CD4-positive, alpha-beta T cell treated with Interleukin-10 for 1 hour (primary cell): ENCODE measurements around the gene SNX30.

Source experiments
- DNase-seq: peaks from one replicate; pipeline ENCODE4 v3.0.0-alpha.2; 2020

The SNX30 gene

GRCh38 chr9:112890106-112891081 lies 139.8 kb downstream of the SNX30 start, which contains the start of gene SLC46A2:
TSS of gene SLC46A2 (minus strand) at chr9:112890876. CDS start at chr9:112890681, 195 bp downstream.
- no peak for DNase-seq

- no peak for DNase-seq
These were observed 141.0 kb downstream of the SNX30 start for GRCh38 chr9:112891521-112891920.

GRCh38 chr9:112892981-112893380 lies 142.4 kb downstream of the SNX30 start:
- no peak for DNase-seq

DNA sequence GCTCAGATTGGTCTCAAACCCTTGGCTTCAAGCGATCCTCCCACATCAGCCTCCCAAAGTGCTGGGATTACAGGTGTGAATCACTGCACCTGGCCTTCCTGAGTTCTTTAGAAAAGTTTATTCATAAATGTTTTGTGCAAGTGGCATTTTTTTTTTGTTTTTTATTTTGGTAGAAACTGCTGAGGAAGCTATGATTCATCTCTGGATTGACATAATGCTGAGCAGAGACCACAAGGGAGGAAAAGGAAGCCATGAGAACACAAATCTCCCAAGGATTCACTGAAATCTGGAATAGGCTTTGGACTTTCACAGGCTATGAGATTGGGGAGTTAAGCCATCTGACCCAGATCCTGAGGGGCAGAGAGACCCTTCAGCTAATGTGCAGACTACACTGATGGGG lies 143.5 kb downstream of the SNX30 start:
- no peak for DNase-seq

DNA sequence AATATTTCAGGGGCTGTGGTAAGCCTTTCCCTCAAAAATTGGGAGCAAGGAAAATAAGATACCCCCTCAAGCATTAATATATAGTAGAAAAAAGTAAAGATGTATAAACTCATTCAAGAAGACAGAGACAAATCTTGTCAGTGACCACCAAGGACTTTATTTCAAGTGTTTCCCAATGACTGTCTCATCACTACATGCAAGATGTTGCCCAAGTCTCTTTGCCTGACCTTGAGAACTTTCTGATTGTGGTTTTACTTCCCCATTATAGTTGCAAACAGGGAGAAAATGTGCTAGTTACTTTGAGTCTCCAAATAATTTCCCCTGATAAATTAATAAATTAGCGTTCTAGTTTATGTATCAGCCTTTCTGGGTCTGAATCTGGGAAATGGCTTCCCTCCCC lies 144.1 kb downstream of the SNX30 start:
- no peak for DNase-seq

GRCh38 chr9:112896131-112896530 lies 145.6 kb downstream of the SNX30 start:
- DNase-seq = no peak

GRCh38 chr9:112898872-112899311 lies 148.3 kb downstream of the SNX30 start:
- no peak for DNase-seq

- DNase-seq = no peak
These were observed 149.9 kb downstream of the SNX30 start for GRCh38 chr9:112900488-112900887.

GRCh38 chr9:112900901-112901300 lies 150.3 kb downstream of the SNX30 start:
- DNase-seq = no peak

GRCh38 chr9:112905084-112905483 lies 154.5 kb downstream of the SNX30 start:
- no peak for DNase-seq

DNA sequence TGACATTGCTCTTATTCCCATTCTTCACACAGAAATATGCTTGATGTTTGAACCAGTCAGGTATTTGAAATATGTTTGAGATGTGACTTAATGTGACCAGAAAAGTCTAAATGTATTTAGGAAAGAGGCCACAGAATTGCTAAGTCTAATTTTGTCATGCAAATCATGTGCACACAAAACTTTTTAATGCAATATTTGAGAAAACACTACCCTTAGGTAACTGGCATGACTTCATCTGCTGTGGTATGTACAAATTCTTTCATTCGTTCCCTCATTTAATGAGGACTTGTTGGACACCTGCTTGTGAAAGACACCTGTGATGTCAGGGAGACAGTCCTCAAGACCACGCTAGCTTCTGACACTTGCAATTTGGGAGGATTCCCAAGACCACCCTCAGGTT lies 161.2 kb downstream of the SNX30 start:
- no peak for DNase-seq

DNA sequence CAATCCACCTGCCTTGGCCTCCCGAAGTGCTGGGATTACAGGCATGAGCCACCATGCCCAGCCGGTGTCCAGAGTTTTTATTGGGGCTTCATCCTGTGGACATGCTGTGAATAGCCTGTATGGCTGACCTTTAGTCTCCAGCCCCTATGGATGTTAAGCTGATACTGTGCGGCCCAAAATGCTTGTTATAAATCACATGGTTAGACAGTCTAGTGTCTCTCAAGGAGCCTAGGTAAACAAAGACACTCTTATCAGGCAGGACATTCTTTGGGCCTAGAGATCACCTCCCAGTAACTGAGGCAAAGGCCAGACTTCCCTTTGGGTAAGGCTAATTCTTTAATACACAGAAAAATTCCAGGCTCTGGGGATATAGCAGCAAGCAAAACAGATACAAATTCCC lies 162.1 kb downstream of the SNX30 start:
- DNase-seq = no peak

DNA sequence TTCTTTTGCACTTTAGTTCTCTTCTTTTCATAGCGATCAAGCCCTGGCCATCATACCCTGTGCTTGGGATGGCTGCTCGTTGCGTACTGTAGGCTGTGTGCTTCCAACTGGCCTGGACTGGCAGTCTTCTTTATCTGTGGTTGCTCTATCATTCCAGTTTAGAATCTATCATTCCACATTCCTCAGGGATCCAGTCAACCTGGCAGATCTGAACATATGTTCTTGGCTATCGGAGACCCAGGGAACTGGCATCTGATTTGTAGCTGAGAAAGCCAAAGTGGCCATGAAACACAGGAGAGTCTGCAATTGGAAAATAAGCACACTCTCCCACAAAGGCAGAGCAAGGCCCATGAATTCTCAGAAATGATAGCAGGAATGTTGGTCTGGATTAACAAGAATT lies 162.8 kb downstream of the SNX30 start:
- DNase-seq = no peak

- no peak for DNase-seq
These were observed 164.0 kb downstream of the SNX30 start for GRCh38 chr9:112914524-112914923.

DNA sequence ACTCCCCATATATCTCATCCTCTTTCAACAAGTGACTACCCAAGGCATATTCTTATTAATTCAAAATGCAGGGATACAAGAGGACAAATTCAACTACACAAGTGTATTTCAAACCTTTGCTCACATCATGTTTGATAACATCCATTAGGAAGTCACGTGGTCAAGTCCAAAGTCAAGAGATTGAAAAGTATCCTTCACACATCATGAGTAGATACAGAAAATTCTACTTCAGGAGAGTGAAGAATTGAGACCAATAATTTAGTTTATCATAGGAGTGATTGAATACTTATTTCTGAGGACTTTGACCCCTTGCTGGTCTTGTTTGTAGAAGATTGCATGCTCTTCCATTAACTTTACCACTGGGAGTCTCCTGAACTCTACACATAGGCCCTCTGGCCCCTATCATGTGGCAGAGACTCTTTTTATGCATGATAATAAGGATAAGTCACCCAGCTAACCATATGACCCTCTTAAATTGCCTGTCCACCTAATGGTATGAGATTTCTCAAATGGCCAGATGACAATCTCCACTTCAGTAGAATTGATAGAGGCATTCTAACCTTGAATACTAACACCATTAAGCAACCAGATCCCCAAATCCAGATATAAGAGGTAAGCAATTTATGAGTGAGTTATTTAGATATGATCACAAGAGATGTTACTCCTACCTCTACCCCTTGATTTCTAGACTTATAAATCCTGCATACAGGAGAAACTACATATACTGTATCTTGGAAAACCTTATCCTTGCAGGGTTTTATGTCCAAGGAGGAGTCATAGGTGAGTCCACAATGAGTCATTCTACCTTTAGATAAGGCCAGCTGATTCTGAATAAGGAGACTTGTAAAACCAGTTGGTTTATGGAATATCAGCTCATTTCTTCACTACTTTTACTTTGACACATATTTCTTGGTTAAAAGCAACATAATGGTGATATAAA lies 166.8 kb downstream of the SNX30 start:
- DNase-seq = no peak

GRCh38 chr9:112917987-112918362 lies 167.4 kb downstream of the SNX30 start:
- DNase-seq = no peak

DNA sequence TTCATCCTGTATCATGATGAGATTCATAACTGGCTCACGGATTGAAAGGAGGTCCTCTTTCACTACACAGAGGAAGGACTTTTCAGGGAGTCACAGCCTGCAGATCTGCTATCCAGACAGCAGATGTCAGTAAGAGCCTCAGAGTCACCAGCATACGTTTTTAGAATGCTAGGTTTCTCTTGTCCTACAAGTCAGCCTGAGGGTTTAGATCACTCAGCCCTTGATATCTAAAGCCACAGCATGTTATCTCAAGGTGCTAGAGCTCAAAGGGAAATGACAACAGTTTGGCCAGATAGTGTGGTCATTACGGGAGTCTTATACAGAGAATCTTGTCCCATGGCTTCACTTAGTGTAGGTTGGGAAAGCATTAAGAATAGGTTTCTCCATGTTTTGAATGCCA lies 171.0 kb downstream of the SNX30 start:
- no peak for DNase-seq
